AG09309 (cell line): ENCODE data around the gene RXRA.

Source experiments
- DNase-seq: peaks from one replicate; pipeline ENCODE4 v3.0.0-alpha.2; 2010; ENCODE audit warnings: low read depth
- H3K4me3 ChIP-seq: 2 replicates; pipeline ENCODE4 v1.5.1; 2011; ENCODE audit warnings: mild to moderate bottlenecking, low read depth, low read length, moderate library complexity; ENCODE audit not compliant: control insufficient read depth
- TF ChIP-seq, protein P1 (sequence below): IDR thresholded peaks from 2 replicates; pipeline ENCODE4 v1.5.1; 2011; ENCODE audit warnings: mild to moderate bottlenecking, low read depth, low read length, inconsistent platforms; ENCODE audit not compliant: insufficient read depth, control insufficient read depth; ENCODE audit errors: missing control alignments

Gene RXRA

DNA sequence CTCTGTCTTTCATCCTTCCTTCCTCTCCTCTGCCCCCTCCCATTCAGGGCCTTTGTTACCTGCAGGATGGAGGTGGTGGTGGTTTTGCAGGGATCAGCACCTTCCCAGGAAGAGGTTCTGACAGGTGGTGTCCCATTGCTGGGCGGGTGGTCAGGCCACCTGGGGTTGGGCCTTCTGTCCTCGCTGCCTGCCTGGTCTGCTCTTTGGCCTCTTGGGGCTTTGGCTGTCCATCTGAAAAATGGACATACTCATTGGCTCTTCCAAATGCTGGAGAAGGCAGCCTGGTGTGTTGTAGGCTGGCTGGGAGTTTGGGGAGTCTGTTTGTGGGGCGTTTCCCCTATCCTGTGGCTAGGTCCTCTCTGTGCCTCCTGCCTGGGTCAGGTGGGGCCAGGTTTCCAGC lies 4.3 kb downstream of the RXRA start:
- no peak for DNase-seq
- no peak overlapping the region for H3K4me3 ChIP-seq
- TF ChIP-seq, protein P1, sequence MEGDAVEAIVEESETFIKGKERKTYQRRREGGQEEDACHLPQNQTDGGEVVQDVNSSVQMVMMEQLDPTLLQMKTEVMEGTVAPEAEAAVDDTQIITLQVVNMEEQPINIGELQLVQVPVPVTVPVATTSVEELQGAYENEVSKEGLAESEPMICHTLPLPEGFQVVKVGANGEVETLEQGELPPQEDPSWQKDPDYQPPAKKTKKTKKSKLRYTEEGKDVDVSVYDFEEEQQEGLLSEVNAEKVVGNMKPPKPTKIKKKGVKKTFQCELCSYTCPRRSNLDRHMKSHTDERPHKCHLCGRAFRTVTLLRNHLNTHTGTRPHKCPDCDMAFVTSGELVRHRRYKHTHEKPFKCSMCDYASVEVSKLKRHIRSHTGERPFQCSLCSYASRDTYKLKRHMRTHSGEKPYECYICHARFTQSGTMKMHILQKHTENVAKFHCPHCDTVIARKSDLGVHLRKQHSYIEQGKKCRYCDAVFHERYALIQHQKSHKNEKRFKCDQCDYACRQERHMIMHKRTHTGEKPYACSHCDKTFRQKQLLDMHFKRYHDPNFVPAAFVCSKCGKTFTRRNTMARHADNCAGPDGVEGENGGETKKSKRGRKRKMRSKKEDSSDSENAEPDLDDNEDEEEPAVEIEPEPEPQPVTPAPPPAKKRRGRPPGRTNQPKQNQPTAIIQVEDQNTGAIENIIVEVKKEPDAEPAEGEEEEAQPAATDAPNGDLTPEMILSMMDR = no peak

DNA sequence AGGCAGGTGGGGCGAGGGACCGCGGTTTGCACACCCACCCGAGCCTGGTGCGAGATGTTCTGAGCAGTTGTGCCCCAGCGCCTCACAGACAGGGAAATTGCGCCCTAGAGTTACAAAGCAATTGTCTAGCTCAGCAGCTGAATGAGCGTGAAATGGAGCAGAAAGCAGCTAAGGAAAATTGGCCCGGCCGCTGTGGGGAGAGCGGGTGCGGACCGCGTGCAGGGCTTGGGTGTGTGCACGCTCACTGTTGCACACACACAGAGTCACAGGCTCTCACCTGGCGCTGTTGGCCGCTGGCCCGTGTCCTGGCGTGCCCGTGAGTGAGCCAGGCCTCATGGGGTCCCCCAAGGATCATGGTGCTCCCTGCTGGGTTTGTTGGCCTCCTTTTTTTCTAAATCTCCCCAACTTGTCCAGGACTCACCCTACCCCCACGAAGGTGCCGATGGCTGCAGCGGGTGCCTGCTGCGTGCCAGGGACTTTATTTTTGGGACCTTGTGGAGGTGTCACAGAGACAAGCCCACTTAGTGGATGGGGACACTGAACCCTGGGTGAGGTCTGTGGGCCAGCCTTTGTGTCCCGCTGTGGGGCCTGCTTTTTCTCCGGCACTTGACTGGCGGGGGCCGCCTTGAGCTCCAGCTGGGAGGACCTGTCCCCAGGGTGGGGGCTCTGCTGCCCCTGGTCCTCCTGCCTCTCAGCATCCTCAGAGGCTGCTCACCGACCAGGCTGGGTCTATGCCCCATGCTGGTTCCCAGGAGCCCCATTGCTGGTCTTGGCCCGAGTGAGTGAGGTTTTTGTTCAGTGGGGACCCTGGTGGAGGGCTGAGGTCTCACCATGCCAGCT lies 5.2 kb downstream of the RXRA start:
- H3K4me3 ChIP-seq = no peak overlapping the region
- TF ChIP-seq, protein P1 = no peak
- no peak for DNase-seq

DNA sequence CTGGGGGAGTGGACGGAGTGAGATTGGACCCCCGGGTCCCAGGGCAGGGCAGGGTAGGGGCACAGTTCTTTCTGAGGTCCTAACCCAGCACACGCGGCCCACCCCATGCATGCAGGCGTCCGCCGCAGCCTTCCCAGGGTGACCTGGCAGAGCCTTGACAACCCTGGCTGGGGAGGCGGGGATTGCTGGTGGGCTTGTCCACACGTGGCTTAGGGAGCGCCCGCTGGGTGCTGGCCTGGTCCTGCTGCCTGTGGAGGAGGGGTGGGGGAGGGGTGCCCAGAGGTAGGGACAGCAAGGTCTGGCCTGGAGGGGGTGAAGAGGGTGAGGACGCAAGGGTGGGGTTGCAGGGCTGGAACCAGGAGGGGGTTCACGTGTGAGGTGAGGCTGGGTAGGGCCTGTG lies 6.0 kb downstream of the RXRA start:
- DNase-seq = no peak
- H3K4me3 ChIP-seq = no peak overlapping the region
- TF ChIP-seq, protein P1 = no peak

DNA sequence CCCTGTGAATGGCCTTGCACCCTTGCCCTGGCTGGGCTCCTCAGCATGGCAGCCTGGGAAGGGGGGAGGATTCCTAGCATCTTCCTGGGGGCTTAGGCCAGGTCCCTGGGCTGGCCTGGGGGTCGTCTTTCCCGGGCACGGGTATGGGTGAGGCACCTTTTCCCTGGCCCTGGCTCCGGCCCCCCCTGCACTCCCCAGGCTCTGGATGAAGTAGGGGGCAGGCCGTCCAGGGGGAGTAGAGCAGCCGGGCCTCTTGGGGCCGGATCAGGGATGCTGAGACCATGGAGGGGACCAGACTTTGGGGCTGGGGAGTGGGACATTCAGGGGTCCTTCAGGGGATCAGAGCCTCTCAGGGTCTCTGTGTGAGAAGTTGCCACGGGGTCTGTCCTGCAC lies 6.6 kb downstream of the RXRA start:
- TF ChIP-seq, protein P1 = no peak
- no peak overlapping the region for H3K4me3 ChIP-seq
- no peak for DNase-seq

DNA sequence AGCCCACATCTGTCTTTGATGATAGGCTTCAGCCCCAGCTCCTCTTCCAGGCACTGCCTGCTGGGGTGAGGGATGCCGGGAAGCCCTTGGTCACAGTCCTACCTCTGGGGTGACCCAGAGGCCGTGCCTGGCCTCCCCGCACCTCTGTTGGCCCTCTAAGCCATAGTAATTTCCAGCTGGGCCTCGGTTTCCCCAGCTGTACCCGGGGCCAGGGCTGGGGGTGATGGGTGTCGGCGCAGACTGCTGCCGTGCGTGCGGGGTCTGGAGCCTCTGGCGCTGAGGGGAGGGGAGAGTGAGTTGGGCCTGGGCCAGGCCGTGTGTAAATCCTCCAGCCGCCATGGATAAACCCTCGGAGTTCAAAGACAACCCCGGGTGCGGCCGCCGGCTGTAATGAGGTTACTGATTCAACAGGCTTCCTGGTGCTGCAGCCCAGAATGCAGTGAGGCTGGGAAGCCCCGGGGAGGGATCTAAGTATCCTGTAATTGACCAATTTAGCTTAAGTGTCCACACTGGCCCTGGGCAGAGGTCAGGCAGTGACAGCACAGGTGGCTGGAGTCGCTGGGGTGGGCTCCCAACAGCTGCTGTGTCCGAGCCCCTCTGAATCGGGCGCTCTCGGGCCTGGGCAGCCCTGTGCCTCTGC lies 7.1 kb downstream of the RXRA start:
- TF ChIP-seq, protein P1 = no peak
- H3K4me3 ChIP-seq = no peak overlapping the region
- DNase-seq = no peak

DNA sequence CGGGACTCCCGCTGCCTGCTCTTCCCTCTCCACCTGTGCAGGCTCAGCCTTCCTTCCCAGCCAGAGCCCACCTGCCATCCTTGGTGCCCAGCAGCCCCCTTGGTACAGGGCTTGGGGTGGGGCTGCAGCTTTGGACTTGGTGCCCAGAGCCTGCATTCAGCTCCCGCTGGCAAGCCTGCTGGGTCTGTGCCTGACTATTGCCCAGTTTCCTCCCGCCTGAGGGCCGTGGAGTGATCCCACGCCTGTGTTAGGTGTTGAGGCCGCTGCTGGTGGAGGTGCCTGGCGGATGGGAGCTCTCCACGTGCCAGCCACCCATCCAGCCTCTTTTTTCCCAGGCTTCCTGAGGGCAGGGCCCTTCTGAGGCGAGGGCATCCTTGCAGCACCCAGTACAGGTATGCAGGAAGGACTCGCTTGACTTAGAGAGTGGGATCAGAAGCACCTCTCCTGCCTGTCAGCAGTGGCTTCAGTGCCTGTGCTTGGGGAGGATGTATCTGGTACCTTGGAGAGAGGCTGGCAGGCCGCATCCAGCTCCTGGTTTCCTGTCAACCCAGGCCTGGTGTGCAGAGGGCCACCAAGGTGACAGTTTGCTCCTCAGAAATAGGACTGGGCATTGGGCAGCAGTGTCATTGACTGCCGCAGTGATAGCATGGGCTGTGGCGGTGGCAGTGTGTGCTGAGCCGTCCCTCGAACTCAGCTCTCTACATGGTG lies 7.8 kb downstream of the RXRA start:
- DNase-seq = no peak
- H3K4me3 ChIP-seq = no peak overlapping the region
- TF ChIP-seq, protein P1 = no peak
